ENCODE data around the gene CHD9.

The CHD9 gene

GRCh38 chr16:53041320-53042051 is 13.3 kb upstream of the CHD9 start:
- H3K27me3 ChIP-seq (ENCODE audit: insufficient read depth, low read length): 0 out of 2 replicates have a peak, but pooled peaks cover 7% of the 10 kb centered on the region
- no peak overlapping the region for H3K4me3 ChIP-seq (ENCODE audit: low read depth, low read length, poor library complexity, severe bottlenecking)
- no peak overlapping the region for H3K9ac ChIP-seq (ENCODE audit: low read length)
- H3F3A ChIP-seq (ENCODE audit: insufficient read depth, low read length): no peaks in the 10 kb centered on the region
- H3K27ac ChIP-seq (ENCODE audit: low read depth, low read length, poor library complexity, severe bottlenecking): no peak overlapping the region
- TF ChIP-seq EZH2 (IDR thresholded peaks at IDR 0.05; ENCODE audit: borderline replicate concordance, low read length) (no peak), CTCF (IDR thresholded peaks at IDR 0.05; ENCODE audit: low read length) (no peak)
- H3K36me3 ChIP-seq (ENCODE audit: insufficient read depth, low read length): no peaks in the 10 kb centered on the region
- no peaks in the 10 kb centered on the region for H3K79me2 ChIP-seq (ENCODE audit: insufficient read depth, low read length)
- H2AFZ ChIP-seq (ENCODE audit: low read length): no peak overlapping the region
- H3K9me3 ChIP-seq (ENCODE audit: low read length): no peaks in the 10 kb centered on the region
- no peak overlapping the region for H3K4me2 ChIP-seq (ENCODE audit: low read length)
- H3K4me1 ChIP-seq (ENCODE audit: insufficient read depth, low read length, severe bottlenecking): no peaks in the 10 kb centered on the region
- H3K9me2 ChIP-seq (ENCODE audit: low read depth, low read length): no peaks in the 10 kb centered on the region
- H4K20me1 ChIP-seq (ENCODE audit: insufficient read depth, low read length): no peaks in the 10 kb centered on the region

- Histone ChIP-seq H3K27ac (ENCODE audit: low read depth, low read length, poor library complexity, severe bottlenecking) (no peak overlapping the region), H3K9me3 (ENCODE audit: low read length) (no peaks in the 10 kb centered on the region), H3K36me3 (ENCODE audit: insufficient read depth, low read length) (no peaks in the 10 kb centered on the region), H3K4me2 (ENCODE audit: low read length) (no peak overlapping the region), H2AFZ (ENCODE audit: low read length) (no peak overlapping the region), H3K9ac (ENCODE audit: low read length) (no peak overlapping the region), H3K4me1 (ENCODE audit: insufficient read depth, low read length, severe bottlenecking) (no peaks in the 10 kb centered on the region), H4K20me1 (ENCODE audit: insufficient read depth, low read length) (no peaks in the 10 kb centered on the region), H3K27me3 (ENCODE audit: insufficient read depth, low read length) (peaks cover 10% of the 10 kb centered on the region; the same call in 1 of the 2 replicates), H3K4me3 (ENCODE audit: low read depth, low read length, poor library complexity, severe bottlenecking) (no peak overlapping the region), H3K9me2 (ENCODE audit: low read depth, low read length) (no peaks in the 10 kb centered on the region), H3K79me2 (ENCODE audit: insufficient read depth, low read length) (no peaks in the 10 kb centered on the region), H3F3A (ENCODE audit: insufficient read depth, low read length) (no peaks in the 10 kb centered on the region)
- no peak for TF ChIP-seq EZH2 (IDR thresholded peaks at IDR 0.05; ENCODE audit: borderline replicate concordance, low read length)
- TF ChIP-seq CTCF (IDR thresholded peaks at IDR 0.05; ENCODE audit: low read length): no peak
These were observed 12.5 kb upstream of the CHD9 start for GRCh38 chr16:53042235-53042701.

- no peaks in the 10 kb centered on the region for H3K9me3 ChIP-seq (ENCODE audit: low read length)
- H4K20me1 ChIP-seq (ENCODE audit: insufficient read depth, low read length): no peaks in the 10 kb centered on the region
- no peak overlapping the region for H3K4me2 ChIP-seq (ENCODE audit: low read length)
- H3K4me3 ChIP-seq (ENCODE audit: low read depth, low read length, poor library complexity, severe bottlenecking): no peak overlapping the region
- H3K27me3 ChIP-seq (ENCODE audit: insufficient read depth, low read length): peaks cover 10% of the 10 kb centered on the region; the same call in 1 of the 2 replicates
- H3K36me3 ChIP-seq (ENCODE audit: insufficient read depth, low read length): no peaks in the 10 kb centered on the region
- no peak overlapping the region for H3K27ac ChIP-seq (ENCODE audit: low read depth, low read length, poor library complexity, severe bottlenecking)
- H3K9ac ChIP-seq (ENCODE audit: low read length): no peak overlapping the region
- H3K9me2 ChIP-seq (ENCODE audit: low read depth, low read length): no peaks in the 10 kb centered on the region
- no peaks in the 10 kb centered on the region for H3K4me1 ChIP-seq (ENCODE audit: insufficient read depth, low read length, severe bottlenecking)
- H2AFZ ChIP-seq (ENCODE audit: low read length): no peak overlapping the region
- TF ChIP-seq CTCF (IDR thresholded peaks at IDR 0.05; ENCODE audit: low read length) (no peak), EZH2 (IDR thresholded peaks at IDR 0.05; ENCODE audit: borderline replicate concordance, low read length) (no peak)
- no peaks in the 10 kb centered on the region for H3K79me2 ChIP-seq (ENCODE audit: insufficient read depth, low read length)
- no peaks in the 10 kb centered on the region for H3F3A ChIP-seq (ENCODE audit: insufficient read depth, low read length)
These were observed 11.4 kb upstream of the CHD9 start for GRCh38 chr16:53043428-53043831.

Measured in OCI-LY1 (cell line).